AML-193 (cell line): ENCODE data around the gene UCMA.

Experiments used
- DNase-seq, 2 experiments: peaks; one replicate each; lab custom pipeline; 2025; lab: John Stamatoyannopoulos, UW

UCMA gene

GRCh38 chr10:13233358-13233757 is 816 bp downstream of the UCMA start:
- DNase-seq = no peak

- DNase-seq = no peak
Observed at GRCh38 chr10:13231808-13232207, 2.4 kb downstream of the UCMA start.

DNA sequence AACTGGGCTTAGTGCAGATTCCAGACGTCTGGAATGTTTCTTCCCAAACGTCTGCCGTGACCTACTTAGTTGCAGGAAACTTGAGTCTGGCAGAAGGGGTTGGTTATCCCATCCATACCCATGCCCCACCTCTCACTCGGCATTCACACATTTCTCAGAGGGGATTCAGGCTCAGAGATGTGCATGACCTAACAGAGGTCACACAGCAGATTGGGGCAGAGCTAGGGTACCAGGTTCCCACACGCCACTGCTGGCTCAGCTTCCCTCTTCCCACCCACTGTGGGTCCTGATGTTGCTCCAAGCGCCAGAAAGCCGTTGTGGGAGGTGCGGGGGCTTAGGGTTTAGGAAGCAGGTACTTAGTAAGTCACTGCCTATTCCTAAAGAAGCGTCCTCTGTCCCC is 3.0 kb downstream of the UCMA start:
- no peak for DNase-seq

DNA sequence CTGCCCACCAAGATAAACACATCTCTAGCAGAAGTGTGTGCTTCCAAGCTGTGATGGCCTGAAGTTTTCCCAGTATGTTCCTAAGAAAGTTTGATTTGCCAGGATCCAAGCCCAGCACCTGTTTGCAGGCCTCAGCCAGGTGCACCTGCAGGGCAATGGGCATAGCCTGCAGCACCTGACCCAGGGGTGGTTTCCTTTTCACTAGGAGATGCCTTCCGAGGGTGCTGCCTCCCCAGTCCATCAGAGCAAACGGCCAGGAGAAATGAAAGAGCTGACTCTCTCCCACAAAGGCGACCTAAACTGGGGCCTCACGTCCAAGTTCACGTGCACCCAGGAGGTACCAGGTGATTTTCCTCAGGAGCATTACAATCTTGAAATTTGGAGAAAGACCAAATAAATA is 7.1 kb downstream of the UCMA start:
- no peak for DNase-seq

GRCh38 chr10:13225601-13226000 is 8.6 kb downstream of the UCMA start:
- DNase-seq = no peak

GRCh38 chr10:13224210-13224995 is 9.8 kb downstream of the UCMA start:
- DNase-seq = no peak

GRCh38 chr10:13223241-13223640 is 10.9 kb downstream of the UCMA start:
- DNase-seq = no peak

DNA sequence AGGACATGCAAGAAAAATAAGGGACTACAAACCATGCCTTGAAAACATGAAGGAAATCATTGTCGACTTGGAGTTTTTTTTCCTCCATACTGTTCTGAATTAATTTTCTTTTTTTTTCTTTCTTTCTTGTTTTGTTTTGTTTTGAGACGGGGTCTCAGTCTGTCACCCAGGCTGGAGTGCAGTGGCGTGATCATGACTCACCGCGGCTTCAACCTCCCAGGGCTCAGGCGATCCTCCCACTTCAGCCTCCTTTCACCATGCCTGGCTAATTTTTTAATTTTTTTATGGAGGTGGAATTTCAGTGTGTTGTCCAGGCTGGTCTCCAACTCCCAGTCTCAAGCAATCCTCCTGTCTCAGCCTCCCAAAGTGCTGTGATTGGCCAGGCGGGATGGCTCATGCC is 11.6 kb downstream of the UCMA start:
- DNase-seq = no peak

- DNase-seq = no peak
Observed at GRCh38 chr10:13222151-13222550, 12.0 kb downstream of the UCMA start.

DNA sequence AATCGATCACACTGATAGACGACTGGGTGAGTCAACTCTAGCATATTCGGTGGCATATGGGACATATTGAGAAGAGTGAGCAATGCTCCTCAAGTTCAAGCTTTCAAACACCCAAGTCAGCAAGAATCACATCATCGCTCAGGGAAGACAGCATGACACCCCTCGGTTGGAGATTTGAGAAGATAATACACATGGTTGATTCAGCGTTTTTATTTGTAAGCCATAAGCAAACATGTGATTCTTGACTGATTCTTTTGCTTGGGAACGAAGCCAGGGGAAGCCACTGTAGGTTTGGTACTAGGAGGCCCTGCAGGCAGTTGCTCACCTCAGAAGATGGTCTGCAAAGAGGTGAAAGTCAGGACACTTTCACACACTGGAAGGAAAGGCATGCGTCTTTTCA is 12.6 kb downstream of the UCMA start:
- no peak for DNase-seq

DNA sequence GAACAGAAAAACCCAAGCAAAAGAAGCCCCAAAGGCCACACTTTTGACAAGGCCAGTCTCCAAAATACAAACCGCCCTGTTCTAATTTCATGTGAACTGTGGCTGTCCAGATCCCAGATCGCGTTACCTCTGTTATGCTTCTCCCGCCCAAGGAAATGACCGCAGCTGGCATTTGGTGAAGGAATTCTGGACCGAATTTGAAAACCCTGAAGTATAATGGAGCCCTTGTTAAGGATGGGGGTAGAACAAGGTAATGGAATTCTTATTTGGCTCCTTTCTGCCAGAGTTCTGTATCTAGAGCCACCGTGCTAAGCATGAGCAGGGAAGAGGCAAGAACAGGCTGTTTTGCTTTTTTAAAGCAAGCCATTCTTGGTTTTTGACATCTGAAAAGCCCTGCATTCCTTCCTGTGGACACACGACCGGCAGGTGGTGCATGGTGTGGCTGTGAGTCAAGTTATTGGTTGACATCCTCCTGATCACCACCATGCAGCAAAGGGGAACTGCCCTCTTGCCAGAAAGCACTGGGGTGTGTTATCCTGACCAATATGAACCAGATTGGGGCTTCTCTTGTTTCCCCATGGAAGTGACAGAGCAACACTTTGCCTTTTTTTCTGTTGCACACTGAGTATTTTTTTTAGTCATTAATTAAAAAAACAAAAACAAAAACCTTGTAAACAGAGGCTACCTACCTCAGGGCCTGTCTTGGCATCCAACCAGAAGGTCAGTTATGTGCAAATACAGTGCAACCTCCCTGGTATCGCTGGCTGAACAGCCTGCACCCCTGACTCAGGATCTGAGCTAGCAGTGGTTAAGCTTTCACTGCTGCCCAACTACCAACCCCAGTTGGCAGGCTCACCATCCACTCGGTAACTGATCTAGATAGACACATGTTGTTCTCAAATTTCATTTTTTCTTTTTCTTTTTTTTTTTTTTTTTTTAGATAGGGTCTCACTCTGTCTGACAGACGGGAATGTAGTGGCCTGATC is 14.2 kb downstream of the UCMA start:
- peak; percentile 29 to 41 for DNase-seq

DNA sequence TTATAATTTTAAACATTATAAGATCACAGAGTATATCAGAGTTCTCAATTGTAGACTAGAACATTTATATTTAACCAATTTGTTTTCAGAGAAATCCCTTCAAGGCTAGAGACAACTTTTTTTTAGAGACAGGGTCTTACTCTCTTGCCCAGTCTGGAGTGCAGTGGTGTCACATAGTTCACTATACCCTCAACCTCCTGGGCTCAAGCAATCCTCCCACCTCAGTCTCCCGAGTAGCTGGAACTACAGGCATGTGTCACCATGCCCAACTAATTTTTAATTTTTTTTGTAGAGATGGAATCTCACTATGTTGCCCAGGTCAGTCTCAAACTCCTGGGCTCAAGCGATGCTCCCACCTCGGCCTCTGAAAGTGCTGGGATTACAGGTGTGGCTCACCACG is 15.3 kb downstream of the UCMA start:
- DNase-seq = no peak

- DNase-seq = no peak
Observed at GRCh38 chr10:13213163-13213562, 21.0 kb downstream of the UCMA start.

DNA sequence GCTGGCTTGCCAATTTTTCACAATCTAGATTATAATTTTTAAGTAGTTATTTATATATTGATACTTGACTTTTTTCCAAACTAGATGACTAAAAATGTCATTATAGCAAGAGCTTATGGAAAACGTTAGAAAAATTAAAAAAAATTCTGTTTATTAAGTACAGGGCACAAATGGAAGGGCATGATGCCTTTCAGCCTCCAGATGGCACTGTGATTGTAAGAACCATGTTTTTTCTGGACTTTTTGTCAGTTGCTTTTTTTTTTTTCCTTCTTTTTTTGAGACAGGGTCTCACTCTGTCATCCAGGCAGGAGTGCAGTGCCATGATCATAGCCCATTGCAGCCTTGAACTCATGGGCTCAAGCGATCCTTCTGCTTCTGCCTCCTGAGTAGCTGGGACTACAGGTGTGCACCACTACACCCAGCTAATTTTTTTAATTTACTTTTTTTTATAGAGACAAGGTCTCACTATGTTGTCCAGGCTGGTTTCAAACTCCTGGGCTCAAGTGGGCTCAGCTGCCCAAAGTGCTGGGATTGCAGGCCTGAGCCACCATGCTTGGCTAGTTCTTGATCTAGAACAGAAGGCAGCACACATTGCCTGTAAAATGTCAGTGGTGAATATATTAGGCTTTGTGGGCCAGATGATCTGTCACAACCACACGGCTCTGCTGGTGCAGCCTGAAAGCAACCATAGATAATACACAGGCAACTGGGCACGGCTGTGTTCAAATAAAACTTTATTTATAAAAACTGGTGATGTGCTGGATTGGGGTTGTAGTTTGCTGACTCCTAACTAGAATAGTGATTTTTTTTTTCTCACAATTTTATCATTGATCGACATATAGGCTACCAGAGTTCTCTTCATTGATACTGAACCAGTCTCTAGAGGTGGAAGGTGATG is 27.4 kb downstream of the UCMA start:
- DNase-seq = peak; percentile 8 to 11

DNA sequence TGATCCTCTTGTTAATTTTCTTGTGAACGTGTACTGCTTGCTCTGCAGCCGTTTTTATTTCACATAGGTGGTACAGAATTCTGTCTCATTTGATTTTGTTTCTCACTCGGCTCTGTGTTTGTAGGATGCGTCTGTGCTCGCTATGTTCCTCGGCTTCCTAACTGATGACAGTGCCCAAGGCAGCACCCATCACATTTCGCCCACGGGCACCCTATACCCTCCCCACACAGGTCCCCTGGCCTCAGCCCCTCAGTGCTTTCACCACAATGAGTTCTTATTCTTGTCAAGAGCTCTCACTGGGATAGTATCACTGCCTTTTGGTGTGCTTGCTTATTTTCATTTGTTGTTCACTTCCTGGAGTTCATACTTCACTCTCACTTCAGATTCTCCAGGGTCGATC is 28.1 kb downstream of the UCMA start:
- no peak for DNase-seq

DNA sequence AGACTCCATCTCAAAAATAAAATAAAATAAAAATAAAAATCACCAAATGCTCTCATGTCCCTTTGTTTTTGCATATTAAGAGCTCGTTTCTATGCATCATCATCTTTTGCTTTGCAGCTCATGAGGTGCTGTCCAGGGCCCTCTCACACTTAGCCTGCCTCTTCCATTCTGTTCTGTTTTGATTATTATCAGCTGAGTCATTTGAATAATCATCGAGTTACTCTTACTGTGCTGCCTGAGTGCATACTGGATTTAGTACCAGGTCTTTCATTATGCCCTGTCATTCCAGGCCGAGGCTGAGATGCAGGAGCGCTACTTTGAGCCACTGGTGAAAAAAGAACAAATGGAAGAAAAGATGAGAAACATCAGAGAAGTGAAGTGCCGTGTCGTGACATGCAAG is 33.0 kb downstream of the UCMA start:
- no peak for DNase-seq

- DNase-seq = no peak
Observed at GRCh38 chr10:13195016-13195415, 39.2 kb downstream of the UCMA start.

- DNase-seq = no peak
Observed at GRCh38 chr10:13193637-13194036, 40.5 kb downstream of the UCMA start.

DNA sequence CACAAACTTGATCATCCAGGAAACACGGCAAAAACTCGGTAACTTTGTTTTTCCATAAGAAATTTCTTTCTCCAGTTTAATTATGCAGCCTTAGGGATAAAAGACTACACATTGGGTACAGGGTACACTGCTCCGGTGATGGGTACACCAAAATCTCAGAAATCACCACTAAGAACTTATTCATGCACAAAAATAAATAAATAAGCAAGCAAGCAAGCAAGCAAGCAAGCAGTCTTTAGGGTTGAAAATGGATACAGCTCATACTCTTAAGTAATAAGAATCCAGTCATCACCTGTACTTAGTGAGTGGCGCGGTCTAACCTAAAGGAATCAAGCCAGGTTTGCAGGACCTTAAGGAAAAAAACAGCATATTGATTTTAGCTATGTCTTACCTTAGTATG is 42.8 kb downstream of the UCMA start:
- no peak for DNase-seq

- DNase-seq = no peak
Observed at GRCh38 chr10:13190816-13191215, 43.4 kb downstream of the UCMA start.

DNA sequence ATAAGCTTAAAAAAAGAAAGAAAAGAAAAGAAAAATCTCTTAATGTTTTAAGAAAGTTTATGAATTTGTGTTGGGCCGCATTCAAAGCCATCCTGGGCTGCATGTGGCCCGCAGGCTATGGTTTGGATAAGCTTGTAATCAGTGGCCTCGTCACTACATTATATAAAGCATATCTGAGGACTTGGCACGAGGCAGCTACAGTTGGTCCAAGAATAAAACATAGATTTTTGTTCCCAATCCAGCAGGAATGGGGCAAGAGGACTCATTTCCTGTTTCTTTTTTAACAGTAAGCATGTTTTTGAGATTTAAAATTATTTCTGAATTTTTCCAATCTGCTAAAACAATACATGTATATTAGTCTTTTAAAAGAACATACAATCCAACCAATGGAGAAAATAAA is 44.2 kb downstream of the UCMA start:
- no peak for DNase-seq

- no peak for DNase-seq
Observed at GRCh38 chr10:13188593-13188992, 45.6 kb downstream of the UCMA start.
